ENCODE data around the gene LRCH3.
A peak's percentile ranks its signal among the peaks of the same experiment; 100 is the strongest.

LRCH3 gene

GRCh38 chr3:197787412-197787811 lies 3.6 kb upstream of the LRCH3 start:
- H3K9me3 ChIP-seq: no peaks in the 10 kb centered on the region
- no peak overlapping the region for H3K4me3 ChIP-seq (ENCODE audit: low read depth, low read length)
- no peak for DNase-seq
- TF ChIP-seq, protein P1, sequence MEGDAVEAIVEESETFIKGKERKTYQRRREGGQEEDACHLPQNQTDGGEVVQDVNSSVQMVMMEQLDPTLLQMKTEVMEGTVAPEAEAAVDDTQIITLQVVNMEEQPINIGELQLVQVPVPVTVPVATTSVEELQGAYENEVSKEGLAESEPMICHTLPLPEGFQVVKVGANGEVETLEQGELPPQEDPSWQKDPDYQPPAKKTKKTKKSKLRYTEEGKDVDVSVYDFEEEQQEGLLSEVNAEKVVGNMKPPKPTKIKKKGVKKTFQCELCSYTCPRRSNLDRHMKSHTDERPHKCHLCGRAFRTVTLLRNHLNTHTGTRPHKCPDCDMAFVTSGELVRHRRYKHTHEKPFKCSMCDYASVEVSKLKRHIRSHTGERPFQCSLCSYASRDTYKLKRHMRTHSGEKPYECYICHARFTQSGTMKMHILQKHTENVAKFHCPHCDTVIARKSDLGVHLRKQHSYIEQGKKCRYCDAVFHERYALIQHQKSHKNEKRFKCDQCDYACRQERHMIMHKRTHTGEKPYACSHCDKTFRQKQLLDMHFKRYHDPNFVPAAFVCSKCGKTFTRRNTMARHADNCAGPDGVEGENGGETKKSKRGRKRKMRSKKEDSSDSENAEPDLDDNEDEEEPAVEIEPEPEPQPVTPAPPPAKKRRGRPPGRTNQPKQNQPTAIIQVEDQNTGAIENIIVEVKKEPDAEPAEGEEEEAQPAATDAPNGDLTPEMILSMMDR (IDR thresholded peaks at IDR 0.05; ENCODE audit: low read depth, low read length): no peak
- H3K4me1 ChIP-seq: no peaks in the 10 kb centered on the region
- H3K36me3 ChIP-seq: no peaks in the 10 kb centered on the region; the same call in 1 of the 2 replicates
- H3K27me3 ChIP-seq: no peaks in the 10 kb centered on the region

DNA sequence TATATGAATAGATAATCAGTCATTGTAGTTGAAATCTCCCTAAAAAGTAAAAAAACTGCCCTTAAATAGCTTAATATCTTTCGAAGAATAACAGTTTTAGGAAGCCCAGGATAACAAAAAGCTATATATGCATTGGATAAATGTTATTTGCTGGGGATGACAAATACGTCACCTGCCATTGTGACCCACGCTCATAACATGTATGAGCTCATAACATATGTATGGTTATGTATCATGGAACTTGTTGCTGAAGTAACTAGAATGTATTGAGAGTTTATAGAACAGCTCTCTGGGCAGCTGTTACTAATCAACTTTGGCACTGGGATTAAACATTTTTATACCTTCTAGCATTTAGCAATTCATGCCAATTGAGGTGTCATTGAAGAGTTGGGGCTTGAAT lies 1.7 kb upstream of the LRCH3 start:
- TF ChIP-seq, protein P1 (IDR thresholded peaks at IDR 0.05; ENCODE audit: low read depth, low read length): no peak
- no peaks in the 10 kb centered on the region for H3K4me1 ChIP-seq

GRCh38 chr3:197790033-197790432 lies 1.0 kb upstream of the LRCH3 start:
- Histone ChIP-seq H3K4me3 (ENCODE audit: low read depth, low read length) (no peak overlapping the region), H3K36me3 (no peaks in the 10 kb centered on the region; the same call in 1 of the 2 replicates), H3K4me1 (no peaks in the 10 kb centered on the region), H3K9me3 (no peaks in the 10 kb centered on the region), H3K27me3 (no peaks in the 10 kb centered on the region)
- TF ChIP-seq, protein P1 (IDR thresholded peaks at IDR 0.05; ENCODE audit: low read depth, low read length): no peak
- DNase-seq: no peak

More for the DNA sequence above, 1.7 kb upstream of the LRCH3 start:
- no peak overlapping the region for H3K4me3 ChIP-seq (ENCODE audit: low read depth, low read length)
- no peaks in the 10 kb centered on the region for H3K9me3 ChIP-seq
- DNase-seq: no peak
- H3K27me3 ChIP-seq: no peaks in the 10 kb centered on the region
- no peaks in the 10 kb centered on the region; the same call in 1 of the 2 replicates for H3K36me3 ChIP-seq

- Histone ChIP-seq H3K4me1 (no peaks in the 10 kb centered on the region), H3K36me3 (no peaks in the 10 kb centered on the region; the same call in 1 of the 2 replicates), H3K9me3 (no peaks in the 10 kb centered on the region), H3K27me3 (no peaks in the 10 kb centered on the region), H3K4me3 (ENCODE audit: low read depth, low read length) (peak overlapping the region; percentile 91)
- TF ChIP-seq, protein P1 (IDR thresholded peaks at IDR 0.05; ENCODE audit: low read depth, low read length): no peak
- DNase-seq: no peak
Measured at GRCh38 chr3:197791892-197792647, 1.0 kb downstream of the LRCH3 start.

DNA sequence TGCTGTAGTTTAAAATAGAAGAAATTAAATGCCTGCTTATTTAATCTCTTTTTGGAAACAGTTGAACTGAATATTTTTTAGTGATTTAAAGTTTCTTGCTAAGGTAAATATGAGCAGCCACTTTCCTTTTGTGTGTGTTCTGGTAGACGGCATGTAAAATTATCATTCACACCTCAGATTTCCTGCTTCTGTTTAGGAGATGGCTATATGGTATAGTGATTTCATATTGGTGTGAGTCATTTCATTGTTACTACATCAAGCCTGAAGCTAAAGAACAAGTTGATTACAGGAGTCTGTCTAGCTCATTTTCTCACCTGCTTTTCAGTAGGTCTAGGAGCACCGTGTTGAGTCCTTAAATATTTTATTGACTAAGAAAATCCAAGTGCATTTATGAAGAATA lies 2.2 kb downstream of the LRCH3 start:
- Histone ChIP-seq H3K27me3 (no peaks in the 10 kb centered on the region), H3K4me3 (ENCODE audit: low read depth, low read length) (no peak overlapping the region), H3K36me3 (no peaks in the 10 kb centered on the region; the same call in 1 of the 2 replicates), H3K4me1 (no peaks in the 10 kb centered on the region), H3K9me3 (no peaks in the 10 kb centered on the region)
- TF ChIP-seq, protein P1 (IDR thresholded peaks at IDR 0.05; ENCODE audit: low read depth, low read length): no peak
- no peak for DNase-seq

- DNase-seq: no peak
- TF ChIP-seq, protein P1 (IDR thresholded peaks at IDR 0.05; ENCODE audit: low read depth, low read length): no peak
- H3K27me3 ChIP-seq: no peaks in the 10 kb centered on the region
- no peaks in the 10 kb centered on the region for H3K4me1 ChIP-seq
- no peaks in the 10 kb centered on the region; the same call in 1 of the 2 replicates for H3K36me3 ChIP-seq
- no peak overlapping the region for H3K4me3 ChIP-seq (ENCODE audit: low read depth, low read length)
- no peaks in the 10 kb centered on the region for H3K9me3 ChIP-seq
Measured at GRCh38 chr3:197794115-197794514, 3.1 kb downstream of the LRCH3 start.
